HEK293 (cell line): ENCODE results near the gene SCRN1.

Source experiments
- SALL2 ChIP-seq: fragments of 450-650 bp; formaldehyde crosslinking; IDR thresholded peaks from 2 replicates; pipeline ENCODE4 v1.5.0; 2017; ENCODE audit warnings: missing biosample characterization, mild to moderate bottlenecking, missing genetic modification characterization, borderline replicate concordance
- TRIM28 ChIP-seq: IDR thresholded peaks from 2 replicates; pipeline ENCODE4 v1.6.1; 2011; ENCODE audit warnings: low read length, control low read depth, borderline replicate concordance
- ZNF146 ChIP-seq: fragments of 450-650 bp; formaldehyde crosslinking; IDR thresholded peaks from 2 replicates; pipeline ENCODE4 v1.5.1; 2016; ENCODE audit warnings: missing biosample characterization, missing genetic modification characterization
- ZNF19 ChIP-seq: fragments of 450-650 bp; formaldehyde crosslinking; IDR thresholded peaks from 2 replicates; pipeline ENCODE4; 2016; ENCODE audit warnings: missing biosample characterization, missing genetic modification characterization, low read depth
- ZNF341 ChIP-seq: fragments of 450-650 bp; formaldehyde crosslinking; IDR thresholded peaks from 2 replicates; pipeline ENCODE4; 2016; ENCODE audit warnings: low read depth, missing biosample characterization, missing genetic modification characterization
- ZNF350 ChIP-seq: fragments of 450-650 bp; formaldehyde crosslinking; IDR thresholded peaks from 2 replicates; pipeline ENCODE4 v1.5.0; 2017; ENCODE audit warnings: missing biosample characterization, mild to moderate bottlenecking, missing genetic modification characterization
- ZNF548 ChIP-seq: fragments of 450-650 bp; formaldehyde crosslinking; IDR thresholded peaks from 2 replicates; pipeline ENCODE4 v1.5.1; 2016; ENCODE audit warnings: missing biosample characterization, missing genetic modification characterization
- ZNF580 ChIP-seq: fragments of 450-650 bp; formaldehyde crosslinking; IDR thresholded peaks from 2 replicates; pipeline ENCODE4 v1.5.1; 2016; ENCODE audit warnings: missing biosample characterization, missing genetic modification characterization
- TF ChIP-seq, protein P1 (sequence below): fragments of 450-650 bp; formaldehyde crosslinking; IDR thresholded peaks from 2 replicates; pipeline ENCODE4 v1.5.1; 2016; ENCODE audit warnings: missing biosample characterization, missing genetic modification characterization

DNA sequence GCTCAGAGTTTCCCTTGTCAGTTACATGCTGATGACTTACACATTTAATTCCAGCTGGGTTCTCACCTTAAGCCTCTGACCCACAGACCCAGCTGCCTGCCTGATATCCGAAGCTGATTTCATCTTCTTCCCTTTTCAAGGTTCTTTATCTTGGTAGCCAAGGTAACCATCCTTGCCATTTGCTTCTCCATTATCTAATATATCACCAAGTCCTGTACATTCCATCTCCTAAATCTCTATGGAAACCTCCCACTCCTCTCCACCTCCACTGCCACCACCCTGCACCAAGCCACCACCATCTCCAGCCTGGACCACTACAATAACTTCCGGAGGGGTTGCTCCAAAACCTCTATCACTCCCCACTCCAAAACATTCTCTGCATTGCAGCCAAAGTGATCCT, 19.9 kb downstream of the SCRN1 start:
- TF ChIP-seq ZNF350 (tag by site-specific recombination): no peak
- TF ChIP-seq, protein P1, sequence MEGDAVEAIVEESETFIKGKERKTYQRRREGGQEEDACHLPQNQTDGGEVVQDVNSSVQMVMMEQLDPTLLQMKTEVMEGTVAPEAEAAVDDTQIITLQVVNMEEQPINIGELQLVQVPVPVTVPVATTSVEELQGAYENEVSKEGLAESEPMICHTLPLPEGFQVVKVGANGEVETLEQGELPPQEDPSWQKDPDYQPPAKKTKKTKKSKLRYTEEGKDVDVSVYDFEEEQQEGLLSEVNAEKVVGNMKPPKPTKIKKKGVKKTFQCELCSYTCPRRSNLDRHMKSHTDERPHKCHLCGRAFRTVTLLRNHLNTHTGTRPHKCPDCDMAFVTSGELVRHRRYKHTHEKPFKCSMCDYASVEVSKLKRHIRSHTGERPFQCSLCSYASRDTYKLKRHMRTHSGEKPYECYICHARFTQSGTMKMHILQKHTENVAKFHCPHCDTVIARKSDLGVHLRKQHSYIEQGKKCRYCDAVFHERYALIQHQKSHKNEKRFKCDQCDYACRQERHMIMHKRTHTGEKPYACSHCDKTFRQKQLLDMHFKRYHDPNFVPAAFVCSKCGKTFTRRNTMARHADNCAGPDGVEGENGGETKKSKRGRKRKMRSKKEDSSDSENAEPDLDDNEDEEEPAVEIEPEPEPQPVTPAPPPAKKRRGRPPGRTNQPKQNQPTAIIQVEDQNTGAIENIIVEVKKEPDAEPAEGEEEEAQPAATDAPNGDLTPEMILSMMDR (tag by site-specific recombination): no peak
- no peak for TF ChIP-seq ZNF19 (tag by site-specific recombination)
- no peak for TF ChIP-seq TRIM28
- TF ChIP-seq ZNF146 (tag by site-specific recombination): no peak
- TF ChIP-seq ZNF341 (tag by site-specific recombination): no peak
- TF ChIP-seq SALL2 (tag by site-specific recombination): no peak
- TF ChIP-seq ZNF580 (tag by site-specific recombination): no peak
- no peak for TF ChIP-seq ZNF548 (tag by site-specific recombination)
